Loucy (cell line): ENCODE data around the gene LILRB2.
"Not testable (repeated sequence)": the region's sequence is repeated elsewhere in the genome, so short reads cannot be mapped to it uniquely, and the experiment has no call there.

Experiments
- CTCF ChIP-seq: fragments of 200-600 bp; sonication (generic); conservative IDR thresholded peaks from 2 replicates; pipeline ENCODE4 v1.5.1; 2014; ENCODE audit warnings: mild to moderate bottlenecking, antibody characterized with exemption, low read length
- EZH2phosphoT487 ChIP-seq: fragments of 200-600 bp; IDR thresholded peaks from 2 replicates; pipeline ENCODE4 v1.6.1; 2018; ENCODE audit warnings: antibody characterized with exemption, mild to moderate bottlenecking, moderate library complexity, borderline replicate concordance

- not testable (repeated sequence) for TF ChIP-seq CTCF, EZH2phosphoT487
Observed at GRCh38 chr19:54280441-54280840, 469 bp downstream of the LILRB2 start.
